ENCODE results near the gene VPS50.

VPS50 gene, protein sequence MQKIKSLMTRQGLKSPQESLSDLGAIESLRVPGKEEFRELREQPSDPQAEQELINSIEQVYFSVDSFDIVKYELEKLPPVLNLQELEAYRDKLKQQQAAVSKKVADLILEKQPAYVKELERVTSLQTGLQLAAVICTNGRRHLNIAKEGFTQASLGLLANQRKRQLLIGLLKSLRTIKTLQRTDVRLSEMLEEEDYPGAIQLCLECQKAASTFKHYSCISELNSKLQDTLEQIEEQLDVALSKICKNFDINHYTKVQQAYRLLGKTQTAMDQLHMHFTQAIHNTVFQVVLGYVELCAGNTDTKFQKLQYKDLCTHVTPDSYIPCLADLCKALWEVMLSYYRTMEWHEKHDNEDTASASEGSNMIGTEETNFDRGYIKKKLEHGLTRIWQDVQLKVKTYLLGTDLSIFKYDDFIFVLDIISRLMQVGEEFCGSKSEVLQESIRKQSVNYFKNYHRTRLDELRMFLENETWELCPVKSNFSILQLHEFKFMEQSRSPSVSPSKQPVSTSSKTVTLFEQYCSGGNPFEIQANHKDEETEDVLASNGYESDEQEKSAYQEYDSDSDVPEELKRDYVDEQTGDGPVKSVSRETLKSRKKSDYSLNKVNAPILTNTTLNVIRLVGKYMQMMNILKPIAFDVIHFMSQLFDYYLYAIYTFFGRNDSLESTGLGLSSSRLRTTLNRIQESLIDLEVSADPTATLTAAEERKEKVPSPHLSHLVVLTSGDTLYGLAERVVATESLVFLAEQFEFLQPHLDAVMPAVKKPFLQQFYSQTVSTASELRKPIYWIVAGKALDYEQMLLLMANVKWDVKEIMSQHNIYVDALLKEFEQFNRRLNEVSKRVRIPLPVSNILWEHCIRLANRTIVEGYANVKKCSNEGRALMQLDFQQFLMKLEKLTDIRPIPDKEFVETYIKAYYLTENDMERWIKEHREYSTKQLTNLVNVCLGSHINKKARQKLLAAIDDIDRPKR

DNA sequence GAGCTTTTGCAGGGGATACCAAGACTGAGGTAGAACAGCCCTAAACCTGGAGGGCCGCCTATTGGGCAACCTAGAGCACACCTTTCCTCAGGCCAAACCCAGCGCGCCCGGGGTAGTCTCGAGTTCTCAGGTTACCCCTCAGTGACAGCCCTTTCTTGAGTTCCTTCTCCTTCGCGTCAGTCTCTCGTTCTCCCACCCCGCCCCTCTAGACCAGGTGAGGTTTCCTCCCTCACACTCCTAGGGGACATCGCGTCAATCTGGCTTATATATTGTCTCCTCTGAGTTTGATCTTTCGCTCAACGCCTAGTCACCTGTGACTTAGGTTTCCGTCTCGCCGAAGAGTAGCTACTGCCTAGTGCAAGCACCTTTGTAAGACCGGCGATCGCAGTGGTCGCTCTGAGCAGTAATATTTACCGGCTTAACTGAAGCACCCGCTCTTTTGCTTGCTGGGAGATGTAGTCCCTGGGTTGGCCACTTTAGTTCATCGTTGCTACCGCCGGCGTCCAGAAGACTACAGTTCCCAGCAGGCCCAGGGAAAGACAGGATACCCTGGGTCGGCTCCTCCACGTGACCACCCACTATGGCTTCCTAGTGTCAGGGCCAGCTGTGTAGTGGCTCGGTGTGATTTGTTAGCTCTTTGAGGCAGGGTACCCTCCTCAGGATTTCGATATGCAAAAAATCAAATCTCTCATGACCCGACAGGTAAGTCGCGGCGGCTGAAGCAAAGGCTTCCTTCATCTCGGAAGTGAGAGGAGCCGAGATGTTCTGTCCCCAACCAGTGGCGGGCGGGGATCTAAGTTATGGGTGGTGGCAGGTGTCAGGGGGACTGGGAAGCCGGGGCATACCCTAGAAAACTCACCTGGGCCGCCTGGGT lies at the start of gene VPS50:
Gene VPS50 (plus strand): TSS at position 568 of the 874 bp plus-strand sequence. CDS start 102 bp downstream, at position 670.
- DNase-seq = peak; percentile 61 to 79 (median 70)

DNA sequence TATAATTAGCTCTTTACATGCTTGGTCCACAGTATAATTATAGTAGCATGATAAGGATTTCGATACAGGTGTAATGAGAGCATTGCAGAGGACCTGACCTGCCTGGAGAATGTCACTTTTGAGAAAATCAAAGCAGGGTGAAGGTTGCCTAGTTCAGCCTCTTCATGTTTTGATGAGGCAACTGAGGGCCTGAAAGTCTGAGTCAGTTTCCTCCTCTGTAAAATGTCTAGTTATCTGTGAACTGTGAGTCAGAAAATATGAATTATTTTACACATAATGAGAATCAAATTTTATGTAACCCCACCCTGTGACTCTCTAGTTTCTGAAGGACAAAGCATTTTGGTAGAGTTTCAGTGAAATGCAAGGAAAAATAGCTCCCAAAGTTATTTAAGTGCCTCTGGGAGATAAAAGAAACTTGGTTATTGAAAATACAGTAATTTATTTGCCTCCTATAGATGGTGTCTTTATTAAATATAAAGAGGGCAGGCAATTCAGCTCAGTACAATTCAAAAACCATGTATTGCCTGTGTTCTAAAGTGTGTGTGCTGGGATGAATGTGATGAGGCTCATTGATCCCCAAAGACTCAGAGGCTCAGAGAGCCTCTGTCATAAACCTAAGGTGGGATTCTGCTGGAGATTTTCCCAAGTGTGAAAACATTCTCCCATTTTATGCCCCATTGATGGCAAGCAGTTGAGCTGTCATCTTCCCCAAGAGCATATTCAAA lies 46.7 kb upstream of the VPS50 start:
- DNase-seq = no peak

DNA sequence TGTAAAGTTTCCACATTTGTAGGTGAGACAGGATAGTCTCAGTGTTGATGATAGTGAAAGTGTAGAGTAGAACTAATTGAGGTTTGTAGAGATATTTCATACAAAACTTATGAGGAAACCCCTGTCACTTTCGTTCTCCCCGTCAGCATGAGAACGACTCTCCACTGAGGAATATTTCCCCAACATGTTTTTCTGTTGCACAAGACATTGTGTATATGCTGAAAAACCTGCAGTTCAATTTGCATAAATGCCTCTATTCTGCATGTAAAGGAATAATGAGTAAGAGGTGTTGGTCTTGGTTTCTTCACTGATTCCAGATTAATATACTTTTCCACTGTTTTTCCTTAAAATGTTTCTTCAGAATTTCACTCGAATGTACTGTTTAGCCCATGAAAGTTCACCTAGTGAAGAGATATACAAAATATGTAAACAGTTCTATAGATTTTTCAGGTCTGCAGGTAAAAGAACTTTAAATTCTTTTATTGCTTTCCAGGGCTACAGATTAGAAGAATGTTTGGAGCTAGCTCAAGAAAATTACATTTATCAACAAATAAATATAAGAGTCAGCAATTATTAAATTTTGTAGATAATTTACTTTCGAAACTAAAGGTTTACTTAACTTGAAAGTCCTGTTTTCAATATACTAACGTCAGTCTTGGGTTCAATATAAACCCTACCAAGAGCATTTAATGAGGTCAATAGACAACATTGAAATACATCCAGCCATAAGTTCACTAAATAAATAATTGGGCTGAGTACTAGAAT lies 43.1 kb upstream of the VPS50 start:
- no peak for DNase-seq

DNA sequence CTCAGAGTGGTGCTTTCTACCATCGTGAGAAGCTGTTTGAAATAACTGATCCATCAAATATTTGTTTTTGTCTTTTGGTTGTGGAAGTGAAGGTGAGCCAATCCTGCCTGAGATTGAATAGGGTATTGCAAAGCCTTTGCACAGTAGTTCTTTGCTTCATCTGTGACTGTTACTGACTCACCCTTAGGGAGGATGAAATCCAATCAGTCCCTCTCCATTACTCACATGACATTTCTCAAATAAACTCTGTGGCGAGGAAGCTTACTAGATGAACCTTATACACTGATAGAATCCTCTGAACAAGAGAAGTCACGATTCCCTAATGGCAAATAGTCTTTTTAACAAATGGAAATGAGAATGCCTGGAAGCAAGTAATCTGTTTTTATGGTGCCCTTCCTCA lies 37.8 kb upstream of the VPS50 start:
- DNase-seq = no peak

DNA sequence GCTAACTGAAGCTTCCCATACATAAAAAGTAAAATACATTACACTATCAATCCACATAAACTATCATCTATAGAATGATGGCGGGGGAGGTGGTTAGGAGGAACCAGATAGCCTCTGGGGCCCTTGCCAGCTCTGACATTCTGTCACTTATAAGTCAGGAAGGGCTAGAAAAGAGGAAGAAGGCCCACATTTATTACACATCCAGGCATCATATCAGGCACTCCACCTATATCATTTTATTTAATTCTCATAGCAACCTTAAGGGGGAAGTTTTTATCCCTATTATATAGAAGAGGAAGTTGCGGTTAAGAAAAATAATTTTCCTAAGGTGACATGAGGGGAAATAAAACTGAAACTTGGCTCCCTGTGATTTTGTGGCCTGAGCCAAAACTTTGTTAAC lies 35.8 kb upstream of the VPS50 start:
- no peak for DNase-seq

DNA sequence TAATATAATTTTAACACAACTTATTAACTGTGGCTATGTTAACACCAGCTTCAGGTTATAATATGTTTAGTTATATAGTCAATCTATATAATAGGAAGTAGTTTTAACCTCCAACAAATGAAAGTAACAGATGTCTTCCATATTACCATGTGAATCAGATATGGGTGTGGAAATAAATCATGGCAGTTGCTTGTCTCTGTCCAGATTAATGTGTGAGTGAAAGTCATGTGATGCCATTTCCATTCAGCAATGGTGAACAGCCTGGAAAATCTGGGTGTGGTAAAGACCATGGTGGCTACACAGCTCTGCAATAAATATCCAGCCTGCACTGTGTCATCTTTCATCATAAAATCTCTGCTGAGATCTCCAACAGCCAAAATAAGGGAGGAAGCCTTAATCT lies 33.7 kb upstream of the VPS50 start:
- DNase-seq = no peak

DNA sequence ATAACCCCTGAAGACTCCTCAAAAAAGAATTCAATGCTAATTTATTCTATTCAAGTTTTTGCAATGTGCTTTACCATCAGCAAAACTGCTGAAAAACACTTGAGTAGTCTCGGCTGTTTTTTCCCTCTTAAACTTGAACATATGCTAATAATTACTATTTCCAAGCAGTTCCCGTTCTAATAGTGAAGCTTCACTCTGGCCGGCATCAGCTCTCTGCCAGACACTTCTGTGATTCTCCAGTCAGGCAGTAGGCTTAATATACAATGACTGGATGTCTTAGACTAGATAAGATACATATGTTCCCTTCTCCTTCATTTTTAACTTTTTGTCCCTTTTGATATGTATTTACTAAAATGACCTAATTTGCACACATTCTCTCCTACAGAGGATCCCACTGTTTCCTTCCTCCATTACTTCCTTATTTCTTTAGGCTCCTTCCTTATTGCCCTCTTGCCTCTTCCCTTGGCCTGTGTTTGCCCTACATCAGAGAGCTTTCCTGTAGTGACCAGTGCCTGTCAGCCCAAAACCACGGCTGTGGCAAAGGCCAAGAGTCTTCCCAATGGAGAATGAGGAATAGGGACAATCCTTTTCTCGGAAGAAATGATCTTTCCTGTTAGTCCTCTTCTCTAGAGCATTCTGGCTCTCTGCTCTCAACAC lies 29.4 kb upstream of the VPS50 start:
- no peak for DNase-seq

DNA sequence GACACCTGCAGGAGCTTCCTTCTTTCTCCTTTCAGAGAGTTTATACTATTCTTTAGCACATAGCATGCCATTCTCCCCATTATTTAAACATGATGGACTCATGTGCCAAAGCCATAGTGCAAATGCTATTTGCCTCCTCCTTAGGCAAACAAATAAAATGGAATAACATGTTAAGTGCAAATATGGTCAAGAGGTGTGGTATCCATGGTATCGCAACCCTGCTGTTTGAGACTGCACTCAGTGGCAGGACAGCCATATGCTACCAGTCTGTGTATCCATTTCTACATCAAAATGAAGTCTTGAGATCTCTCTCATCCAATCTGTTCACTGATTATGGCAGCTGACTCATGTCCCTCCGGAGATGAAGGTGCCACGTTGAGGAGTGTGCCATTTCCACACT lies 28.7 kb upstream of the VPS50 start:
- no peak for DNase-seq

DNA sequence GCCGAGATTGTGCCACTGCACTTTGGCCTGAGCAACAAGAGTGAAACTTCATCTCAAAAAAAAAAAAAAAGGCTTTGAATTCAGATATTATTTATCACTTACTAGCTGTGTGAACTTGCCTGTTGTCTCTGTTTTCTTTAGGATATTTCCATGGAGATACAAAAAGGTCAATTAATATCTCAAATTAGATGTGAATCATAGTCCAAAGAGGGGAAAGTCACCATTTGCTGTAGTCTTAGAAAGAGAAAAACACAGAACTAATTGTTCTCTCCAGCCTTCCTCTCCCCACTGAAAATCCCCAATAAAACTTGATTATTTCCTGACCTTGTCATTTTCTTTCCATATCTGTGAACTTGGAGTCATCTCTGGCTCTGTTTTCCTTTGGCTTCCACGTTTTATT lies 27.1 kb upstream of the VPS50 start:
- no peak for DNase-seq

DNA sequence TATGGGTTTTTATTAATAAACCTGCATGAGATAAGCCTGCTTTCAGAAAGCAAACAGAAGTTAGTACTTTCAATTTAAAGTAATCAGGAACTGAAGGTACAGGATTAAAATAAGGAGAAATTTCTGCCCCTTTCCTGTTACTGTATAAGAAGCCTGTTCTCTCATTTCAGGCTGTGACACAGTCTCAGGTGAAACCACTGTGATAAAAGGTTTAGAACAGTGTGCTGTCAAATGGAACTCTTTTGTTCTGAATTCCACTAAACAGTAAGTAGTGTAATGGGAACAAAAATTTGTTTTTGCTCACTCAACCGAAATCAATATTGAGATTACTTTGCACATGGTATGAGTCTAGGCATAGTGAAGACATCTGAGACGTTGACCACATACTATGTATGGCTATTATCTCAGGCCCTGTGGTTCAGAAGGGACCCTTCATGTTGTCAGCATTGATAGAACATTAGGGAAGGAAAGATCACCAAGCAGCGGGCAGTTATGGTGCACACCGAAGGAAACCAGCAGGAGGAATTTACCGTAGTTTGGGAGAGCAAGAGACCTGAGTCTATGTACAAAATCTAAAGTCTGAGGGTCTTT lies 20.8 kb upstream of the VPS50 start:
- DNase-seq = no peak

DNA sequence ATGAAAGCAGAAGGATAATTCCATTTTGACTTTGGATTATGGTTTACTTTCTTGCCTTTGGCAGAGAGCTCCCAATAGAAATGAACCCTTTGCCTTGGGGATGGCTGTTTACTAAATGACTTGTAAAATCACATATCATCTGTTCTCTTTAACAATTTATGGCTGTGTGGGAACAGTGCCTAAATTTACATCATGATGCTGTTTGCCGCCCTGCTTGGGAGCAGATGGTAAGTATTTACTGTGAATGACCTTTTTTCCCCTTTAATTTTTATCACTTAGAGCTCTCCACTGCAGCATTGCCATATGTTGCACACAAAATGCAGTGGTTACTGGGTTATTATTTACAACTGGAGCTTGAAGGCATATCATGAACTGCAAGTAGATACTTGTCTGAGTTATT lies 19.3 kb upstream of the VPS50 start:
- DNase-seq = no peak

DNA sequence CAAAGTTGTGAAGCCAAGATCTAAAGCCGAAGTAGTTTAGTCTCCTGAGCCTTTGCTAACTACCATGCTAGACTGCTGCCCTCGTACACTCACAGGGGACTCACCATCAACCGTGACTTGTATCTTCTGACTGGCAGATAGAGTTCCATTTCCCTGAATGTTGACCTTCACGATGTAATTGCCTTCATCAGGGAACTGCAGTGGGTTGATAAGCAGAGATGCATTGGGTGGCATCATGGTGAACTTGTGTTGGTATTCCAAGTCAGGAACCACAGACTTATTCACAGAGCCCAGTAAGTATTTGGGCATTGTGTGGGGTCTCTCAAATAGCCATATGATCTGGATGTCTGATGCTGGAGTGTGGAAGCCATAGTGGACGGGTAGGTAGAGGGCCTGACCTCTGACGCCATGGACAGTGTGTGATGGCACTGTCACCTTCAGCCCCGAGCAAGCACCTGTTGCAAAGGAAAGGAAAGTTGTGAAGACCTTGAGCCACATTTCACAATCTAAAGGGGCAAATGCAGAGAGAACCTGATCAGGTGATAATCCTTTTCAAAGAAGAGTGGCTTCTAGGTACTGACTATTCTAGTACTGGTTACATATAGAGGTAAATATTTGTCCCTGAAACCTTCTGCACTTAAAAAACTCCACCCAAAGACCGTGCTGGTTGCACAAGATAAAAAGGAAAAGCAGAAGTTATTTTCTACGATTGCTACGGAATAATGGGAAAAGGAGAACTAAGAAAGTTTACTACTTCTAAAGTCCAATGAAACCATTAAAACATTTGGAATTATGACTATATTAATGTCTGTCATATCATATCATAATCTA lies 13.0 kb upstream of the VPS50 start:
- no peak for DNase-seq

DNA sequence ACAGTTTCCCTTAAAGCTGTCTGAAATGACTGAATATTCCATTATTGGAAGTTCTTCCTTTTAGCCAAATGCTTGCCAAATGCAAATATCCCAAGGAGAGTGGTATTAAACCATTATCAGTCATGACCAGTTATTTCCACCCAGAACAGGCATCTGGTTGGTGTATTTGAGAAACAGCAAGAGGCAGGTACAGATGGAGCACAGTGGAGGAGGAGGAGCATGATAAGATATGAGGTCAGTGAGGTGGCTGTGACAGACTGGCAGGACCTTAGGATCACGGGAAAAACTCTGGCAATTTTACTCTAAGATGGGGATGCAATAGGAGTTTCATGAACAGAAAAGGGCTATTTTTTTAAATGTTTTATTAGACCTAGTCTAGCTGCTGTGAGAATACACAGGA lies 12.3 kb upstream of the VPS50 start:
- no peak for DNase-seq

DNA sequence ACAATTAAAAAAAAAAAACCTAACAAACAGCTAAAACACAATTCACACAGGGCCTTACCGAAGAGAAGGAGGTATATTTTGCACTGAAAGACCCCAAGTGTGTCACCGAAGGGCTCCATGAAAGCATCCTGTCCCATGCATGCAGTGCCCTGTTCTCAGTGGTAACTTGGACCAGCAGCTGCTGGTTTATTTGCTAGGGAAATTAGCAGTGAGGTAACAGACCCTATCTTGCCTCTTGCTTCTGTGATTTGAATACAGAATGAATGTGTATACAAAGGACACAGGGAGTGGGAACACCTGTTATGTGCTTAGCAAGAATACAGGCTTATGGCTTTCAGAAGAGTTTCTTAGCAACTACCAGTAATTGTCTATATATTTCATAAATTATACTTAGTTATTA lies 5.9 kb upstream of the VPS50 start, which contains the start of gene HEPACAM2:
Gene HEPACAM2 (minus strand): TSS at position 160 of the 400 bp plus-strand sequence.
- no peak for DNase-seq

DNA sequence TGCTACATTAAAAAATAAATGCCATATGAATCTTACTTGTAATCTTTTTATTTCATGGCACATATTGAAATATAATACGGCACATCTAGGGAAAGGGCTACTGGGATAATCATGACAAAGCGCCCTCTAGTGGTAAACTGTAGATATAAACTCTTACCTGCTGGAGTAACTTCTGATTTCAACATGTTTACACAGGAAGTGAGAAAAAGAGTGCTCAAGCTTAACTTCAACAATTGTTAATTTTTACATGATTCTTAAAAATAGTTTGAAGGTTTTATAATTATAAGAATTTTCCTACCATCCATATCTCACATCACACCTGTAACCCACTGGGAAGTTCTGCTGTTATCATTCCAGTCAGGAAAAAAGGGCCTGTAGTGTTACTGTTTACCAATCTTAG lies 3.9 kb upstream of the VPS50 start:
- DNase-seq = no peak

DNA sequence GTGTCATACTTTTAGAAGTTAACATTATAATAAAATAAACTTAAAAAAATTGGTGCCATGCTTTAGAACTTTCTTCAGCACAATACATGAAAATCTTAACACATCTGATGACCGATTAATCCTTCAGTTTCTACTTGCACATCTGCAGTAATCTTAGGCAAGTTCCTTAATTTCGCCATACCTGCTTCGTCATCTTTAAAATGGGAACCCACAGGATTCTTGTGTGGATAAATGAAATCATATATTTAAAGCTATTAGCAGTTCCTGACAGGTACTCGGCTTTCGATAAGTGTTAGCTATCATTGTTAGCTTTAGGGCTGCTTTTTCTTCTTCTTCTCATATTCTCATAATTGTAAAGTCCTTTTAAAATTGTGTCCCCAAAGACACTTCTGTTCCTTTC lies 907 bp upstream of the VPS50 start:
- no peak for DNase-seq

DNA sequence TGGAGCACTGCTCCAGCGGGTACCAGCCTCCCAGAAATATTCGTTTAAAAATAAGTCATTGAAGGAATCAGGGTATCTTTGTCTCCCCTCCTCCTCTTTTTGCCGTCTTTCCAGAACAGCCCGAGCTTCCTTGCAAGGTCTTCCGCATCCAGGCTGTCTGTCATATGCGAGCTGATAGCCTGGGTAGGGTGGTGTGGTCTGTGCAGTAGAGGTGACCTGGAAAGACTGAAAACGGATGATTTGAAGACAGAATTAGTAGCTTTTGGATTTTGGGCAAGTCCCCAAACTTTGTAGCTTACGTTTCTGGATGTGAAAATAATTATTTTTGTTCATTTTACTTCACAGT lies 480 bp downstream of the VPS50 start:
- no peak for DNase-seq

DNA sequence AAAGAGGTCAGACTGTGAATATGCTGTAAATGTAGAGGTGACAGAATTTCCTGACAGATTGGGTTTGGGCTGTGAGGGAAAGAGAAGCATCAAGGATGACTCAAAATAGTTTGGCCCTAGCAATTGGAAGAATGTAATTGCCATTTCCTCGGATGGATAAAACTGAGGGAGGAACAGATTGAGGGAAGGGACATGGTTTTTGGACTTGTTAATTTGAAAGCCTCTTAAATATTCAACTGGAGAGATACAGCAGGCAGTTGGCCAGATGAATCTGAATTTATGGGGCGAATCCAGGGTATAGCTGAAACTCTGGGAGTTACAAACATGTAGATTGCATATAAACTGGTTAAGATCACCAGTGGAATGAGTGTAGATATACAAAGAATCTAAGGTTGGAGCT lies 3.4 kb downstream of the VPS50 start:
- no peak for DNase-seq

DNA sequence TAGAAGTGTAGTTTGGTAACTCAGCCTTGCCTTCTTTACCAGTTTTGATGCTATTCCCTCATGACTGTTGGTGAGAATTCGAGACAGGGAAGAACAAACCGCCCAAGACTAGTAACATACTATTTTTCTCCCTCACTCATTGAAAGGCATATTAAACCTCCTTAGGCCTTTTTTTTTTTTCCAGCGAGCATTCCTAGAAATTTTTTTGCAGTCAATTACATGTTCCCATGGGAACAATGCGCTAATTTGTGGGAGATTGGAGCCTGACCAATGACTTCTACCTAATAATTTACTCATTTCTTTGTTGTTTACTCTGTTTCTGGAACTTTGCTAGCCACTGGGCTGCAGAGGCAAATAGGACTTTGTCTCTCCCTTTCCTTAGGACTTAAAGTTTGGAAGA lies 6.0 kb downstream of the VPS50 start:
- no peak for DNase-seq

DNA sequence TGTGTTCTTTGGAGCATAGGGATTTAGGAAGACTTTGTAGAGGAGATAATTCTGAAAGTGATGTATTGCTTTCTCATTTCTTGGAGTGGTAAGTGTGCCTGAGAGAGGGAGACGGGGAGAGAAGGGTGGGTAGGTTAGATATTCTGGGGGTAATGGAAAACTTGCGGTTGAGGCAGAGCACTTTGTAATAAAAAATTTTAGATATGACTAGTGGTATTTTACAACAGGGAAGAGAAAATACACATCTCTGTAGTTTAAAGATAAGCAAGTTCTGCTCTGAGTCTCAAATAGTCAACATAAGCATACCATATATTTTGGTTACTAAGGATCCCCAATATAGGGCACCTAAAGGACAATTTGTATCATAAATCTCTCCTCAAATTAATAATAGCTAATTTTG lies 6.6 kb downstream of the VPS50 start:
- DNase-seq = no peak

Data from activated naive CD4-positive, alpha-beta T cell (primary cell).